ENCODE data around the gene CACNA2D3. TPM values are rescaled to one million over a fixed set of nuclear protein-coding genes. Genes with fewer than 3 reads are reported as not detected.
A peak's percentile ranks its signal among the peaks of the same experiment; 100 is the strongest.

Gene CACNA2D3
- total RNA-seq, 4 donors from 2014 or later: 0.30 to 9.6 (median 3.9) TPM

GRCh38 chr3:54567949-54568348 lies 445.6 kb downstream of the CACNA2D3 start:
- H3K27ac ChIP-seq: peak overlapping the region in 1 of 4 donors; percentile 8
- WGBS, 2 donors: 56 to 58% methylated on average over 3 of the region's 3 CpGs
- no peak for TF ChIP-seq POLR2A (IDR thresholded peaks at IDR 0.05)
- peak in 1 of 2 donors; percentile 65 for TF ChIP-seq EP300 (IDR thresholded peaks at IDR 0.05)
- peaks cover 0 to 11% (median 0%) of the 10 kb centered on the region in 4 donors for H3K4me1 ChIP-seq
- no peaks in the 10 kb centered on the region for H3K9me3 ChIP-seq
- peak in 1 of 2 donors; percentile 17 for DNase-seq (ENCODE audit: low spot score in 2 of 2)
- H3K4me3 ChIP-seq: no peak overlapping the region
- H3K36me3 ChIP-seq: no peaks in the 10 kb centered on the region
- no peaks in the 10 kb centered on the region for H3K27me3 ChIP-seq

- WGBS, 2 donors: 86 to 89% methylated on average over 7 of the region's 7 CpGs
- no peak overlapping the region for H3K27ac ChIP-seq
- no peaks in the 10 kb centered on the region for H3K36me3 ChIP-seq
- H3K4me3 ChIP-seq: no peak overlapping the region
- no peak for DNase-seq (ENCODE audit: low spot score in 2 of 2)
- H3K27me3 ChIP-seq: no peaks in the 10 kb centered on the region
- peaks cover 0 to 14% (median 0%) of the 10 kb centered on the region in 4 donors for H3K4me1 ChIP-seq
- H3K9me3 ChIP-seq: no peaks in the 10 kb centered on the region
- TF ChIP-seq CTCF (IDR thresholded peaks at IDR 0.05) (no peak), POLR2A (IDR thresholded peaks at IDR 0.05) (no peak), EP300 (IDR thresholded peaks at IDR 0.05) (no peak)
Measured at GRCh38 chr3:54570008-54570407, 447.7 kb downstream of the CACNA2D3 start.

- Histone ChIP-seq H3K27me3 (no peaks in the 10 kb centered on the region), H3K4me3 (no peak overlapping the region), H3K36me3 (no peaks in the 10 kb centered on the region), H3K27ac (no peak overlapping the region), H3K9me3 (no peaks in the 10 kb centered on the region), H3K4me1 (peaks cover 0 to 14% (median 0%) of the 10 kb centered on the region in 4 donors)
- TF ChIP-seq CTCF (IDR thresholded peaks at IDR 0.05): no peak
- TF ChIP-seq EP300 (IDR thresholded peaks at IDR 0.05): no peak
- TF ChIP-seq POLR2A (IDR thresholded peaks at IDR 0.05): no peak
- WGBS, 2 donors: 94 to 96% methylated on average over 5 of the region's 5 CpGs
- DNase-seq (ENCODE audit: low spot score in 2 of 2): no peak
Measured at GRCh38 chr3:54572197-54572895, 450.0 kb downstream of the CACNA2D3 start.

GRCh38 chr3:54573858-54574257 lies 451.5 kb downstream of the CACNA2D3 start:
- Histone ChIP-seq H3K4me3 (no peak overlapping the region), H3K27ac (no peak overlapping the region), H3K27me3 (no peaks in the 10 kb centered on the region), H3K4me1 (peaks cover 0 to 4% (median 0%) of the 10 kb centered on the region in 4 donors), H3K36me3 (no peaks in the 10 kb centered on the region), H3K9me3 (no peaks in the 10 kb centered on the region)
- WGBS, 2 donors: 47 to 62% methylated on average over 8 of the region's 8 CpGs
- DNase-seq (ENCODE audit: low spot score in 2 of 2): no peak
- TF ChIP-seq EP300 (IDR thresholded peaks at IDR 0.05): no peak
- no peak for TF ChIP-seq POLR2A (IDR thresholded peaks at IDR 0.05)

- TF ChIP-seq POLR2A (IDR thresholded peaks at IDR 0.05): no peak
- TF ChIP-seq CTCF (IDR thresholded peaks at IDR 0.05): no peak
- TF ChIP-seq EP300 (IDR thresholded peaks at IDR 0.05): no peak
- Histone ChIP-seq H3K4me3 (no peak overlapping the region), H3K27ac (no peak overlapping the region), H3K9me3 (no peaks in the 10 kb centered on the region), H3K27me3 (no peaks in the 10 kb centered on the region), H3K4me1 (peaks cover 0 to 4% (median 0%) of the 10 kb centered on the region in 4 donors), H3K36me3 (no peaks in the 10 kb centered on the region)
- WGBS, 2 donors: 71 to 80% methylated on average over 6 of the region's 6 CpGs
- DNase-seq (ENCODE audit: low spot score in 2 of 2): no peak
Measured at GRCh38 chr3:54574906-54575617, 452.7 kb downstream of the CACNA2D3 start.

GRCh38 chr3:54575618-54575960 lies 453.2 kb downstream of the CACNA2D3 start:
- peaks cover 0 to 4% (median 0%) of the 10 kb centered on the region in 4 donors for H3K4me1 ChIP-seq
- DNase-seq (ENCODE audit: low spot score in 2 of 2): no peak
- no peak overlapping the region for H3K27ac ChIP-seq
- H3K36me3 ChIP-seq: no peaks in the 10 kb centered on the region
- WGBS, 2 donors: 63 to 78% methylated on average over 3 of the region's 3 CpGs
- no peak overlapping the region for H3K4me3 ChIP-seq
- no peaks in the 10 kb centered on the region for H3K27me3 ChIP-seq
- no peak for TF ChIP-seq CTCF (IDR thresholded peaks at IDR 0.05)
- no peak for TF ChIP-seq EP300 (IDR thresholded peaks at IDR 0.05)
- no peak for TF ChIP-seq POLR2A (IDR thresholded peaks at IDR 0.05)
- no peaks in the 10 kb centered on the region for H3K9me3 ChIP-seq

All from tibial nerve (tissue), 4 donors.